ENCODE data around the gene DCTN4.

DCTN4 gene

GRCh38 chr5:150671509-150672236 lies 87.1 kb downstream of the DCTN4 start:
- DNase-seq (ENCODE audit: low read depth) = no peak
- TF ChIP-seq CTCF (IDR thresholded peaks at IDR 0.05; ENCODE audit: low read depth, low read length, missing control alignments) = no peak
- no peak overlapping the region for H3K4me3 ChIP-seq (ENCODE audit: low read depth, low read length)

GRCh38 chr5:150670948-150671310 lies 87.9 kb downstream of the DCTN4 start:
- no peak for TF ChIP-seq CTCF (IDR thresholded peaks at IDR 0.05; ENCODE audit: low read depth, low read length, missing control alignments)
- H3K4me3 ChIP-seq (ENCODE audit: low read depth, low read length) = no peak overlapping the region
- DNase-seq (ENCODE audit: low read depth) = no peak

- DNase-seq (ENCODE audit: low read depth) = no peak
- TF ChIP-seq CTCF (IDR thresholded peaks at IDR 0.05; ENCODE audit: low read depth, low read length, missing control alignments) = no peak
- no peak overlapping the region for H3K4me3 ChIP-seq (ENCODE audit: low read depth, low read length)
These were observed 88.4 kb downstream of the DCTN4 start for GRCh38 chr5:150670275-150670947.

- TF ChIP-seq CTCF (IDR thresholded peaks at IDR 0.05; ENCODE audit: low read depth, low read length, missing control alignments) = no peak
- no peak for DNase-seq (ENCODE audit: low read depth)
- H3K4me3 ChIP-seq (ENCODE audit: low read depth, low read length) = no peak overlapping the region
These were observed 93.8 kb downstream of the DCTN4 start for GRCh38 chr5:150665044-150665443.

- H3K4me3 ChIP-seq (ENCODE audit: low read depth, low read length) = no peak overlapping the region
- no peak for TF ChIP-seq CTCF (IDR thresholded peaks at IDR 0.05; ENCODE audit: low read depth, low read length, missing control alignments)
- no peak for DNase-seq (ENCODE audit: low read depth)
These were observed 94.9 kb downstream of the DCTN4 start for GRCh38 chr5:150663936-150664335.

GRCh38 chr5:150662731-150663516 lies 95.9 kb downstream of the DCTN4 start:
- no peak for DNase-seq (ENCODE audit: low read depth)
- no peak for TF ChIP-seq CTCF (IDR thresholded peaks at IDR 0.05; ENCODE audit: low read depth, low read length, missing control alignments)
- no peak overlapping the region for H3K4me3 ChIP-seq (ENCODE audit: low read depth, low read length)
